ENCODE measurements around the gene KRTAP10-8.
"Not testable (repeated sequence)": the region's sequence is repeated elsewhere in the genome, so short reads cannot be mapped to it uniquely, and the experiment has no call there.

The KRTAP10-8 gene

DNA sequence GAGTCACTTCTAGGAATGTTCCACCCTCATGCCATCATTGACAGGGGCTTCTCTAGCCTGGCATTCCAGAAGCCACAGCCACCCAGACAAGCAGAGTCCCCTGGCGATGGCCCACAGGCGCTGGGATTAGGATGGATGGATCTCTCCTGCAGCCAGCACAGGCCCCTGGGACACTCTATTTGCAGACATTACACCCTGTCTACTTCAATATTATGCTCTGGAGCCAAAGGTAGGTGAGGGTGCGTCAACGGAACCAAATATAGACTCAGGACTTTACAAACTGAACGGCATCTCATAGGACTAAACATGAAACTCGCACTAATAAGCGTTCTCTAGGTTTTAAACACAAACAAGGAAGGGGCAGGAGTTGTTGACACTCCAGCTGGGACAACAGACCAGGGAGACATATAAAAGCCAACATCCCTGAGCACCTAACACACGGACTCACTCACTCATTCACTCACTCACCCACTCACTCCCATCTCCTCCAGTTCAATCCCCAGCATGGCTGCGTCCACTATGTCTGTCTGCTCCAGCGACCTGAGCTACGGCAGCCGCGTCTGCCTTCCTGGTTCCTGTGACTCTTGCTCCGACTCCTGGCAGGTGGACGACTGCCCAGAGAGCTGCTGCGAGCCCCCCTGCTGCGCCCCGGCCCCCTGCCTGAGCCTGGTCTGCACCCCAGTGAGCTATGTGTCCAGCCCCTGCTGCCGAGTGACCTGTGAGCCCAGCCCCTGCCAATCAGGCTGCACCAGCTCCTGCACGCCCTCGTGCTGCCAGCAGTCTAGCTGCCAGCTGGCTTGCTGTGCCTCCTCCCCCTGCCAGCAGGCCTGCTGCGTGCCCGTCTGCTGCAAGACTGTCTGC is 11.5 kb upstream of the KRTAP10-8 start, which contains the start of gene KRTAP10-7:
KRTAP10-7 (plus strand) TSS at position 480 of the 861 bp plus-strand sequence; CDS start at position 505, 25 bp downstream.
- DNase-seq = not testable (repeated sequence)

DNA sequence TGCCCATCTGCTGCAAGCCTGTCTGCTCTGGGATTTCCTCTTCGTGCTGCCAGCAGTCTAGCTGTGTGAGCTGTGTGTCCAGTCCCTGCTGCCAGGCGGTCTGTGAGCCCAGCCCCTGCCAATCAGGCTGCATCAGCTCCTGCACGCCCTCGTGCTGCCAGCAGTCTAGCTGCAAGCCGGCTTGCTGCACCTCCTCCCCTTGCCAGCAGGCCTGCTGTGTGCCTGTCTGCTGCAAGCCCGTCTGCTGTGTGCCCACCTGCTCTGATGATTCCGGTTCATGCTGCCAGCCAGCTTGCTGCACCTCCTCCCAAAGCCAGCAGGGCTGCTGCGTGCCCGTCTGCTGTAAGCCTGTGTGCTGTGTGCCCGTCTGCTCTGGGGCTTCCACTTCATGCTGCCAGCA is 10.8 kb upstream of the KRTAP10-8 start:
- not testable (repeated sequence) for DNase-seq

DNA sequence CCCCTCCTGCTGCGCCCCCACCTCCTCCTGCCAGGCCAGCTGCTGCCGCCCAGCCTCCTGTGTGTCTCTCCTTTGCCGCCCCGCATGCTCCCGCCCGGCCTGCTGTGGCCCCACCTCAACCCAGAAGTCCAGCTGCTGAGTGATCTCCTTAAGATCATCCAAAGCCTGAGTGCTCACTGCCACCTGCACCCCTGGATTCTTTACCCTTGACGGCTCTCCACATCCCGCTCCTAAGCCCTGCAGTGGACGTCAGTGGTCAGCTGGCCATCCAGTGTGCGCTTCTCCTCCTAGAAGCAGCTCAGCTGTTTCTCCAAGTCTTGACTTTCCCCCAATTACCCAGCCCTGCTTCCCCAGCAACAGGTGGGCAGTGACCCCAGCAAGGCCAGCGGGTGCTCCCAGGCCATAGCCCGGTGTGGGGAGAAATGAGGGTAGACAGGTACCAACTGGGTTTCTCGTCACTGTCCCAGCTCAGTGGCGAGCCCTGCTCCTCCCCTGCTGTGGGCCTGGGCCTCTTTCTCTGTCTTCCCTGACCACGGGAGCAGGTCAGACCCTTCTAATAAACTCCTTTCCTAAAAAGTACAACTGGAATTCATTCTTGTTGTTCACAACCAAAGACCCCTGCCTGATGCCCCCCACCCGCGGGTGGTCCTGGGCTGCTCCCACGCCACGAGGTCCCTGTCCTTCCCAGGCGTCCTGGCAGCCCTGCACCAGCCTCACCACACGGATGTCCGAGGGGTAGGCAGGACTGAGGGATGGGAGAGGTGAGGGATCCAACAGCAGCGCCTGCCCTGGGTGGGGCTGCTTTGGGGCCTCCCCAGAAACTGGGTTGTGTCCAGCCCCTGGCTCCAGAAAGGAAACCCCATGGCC is 10.1 kb upstream of the KRTAP10-8 start:
- DNase-seq = no peak

DNA sequence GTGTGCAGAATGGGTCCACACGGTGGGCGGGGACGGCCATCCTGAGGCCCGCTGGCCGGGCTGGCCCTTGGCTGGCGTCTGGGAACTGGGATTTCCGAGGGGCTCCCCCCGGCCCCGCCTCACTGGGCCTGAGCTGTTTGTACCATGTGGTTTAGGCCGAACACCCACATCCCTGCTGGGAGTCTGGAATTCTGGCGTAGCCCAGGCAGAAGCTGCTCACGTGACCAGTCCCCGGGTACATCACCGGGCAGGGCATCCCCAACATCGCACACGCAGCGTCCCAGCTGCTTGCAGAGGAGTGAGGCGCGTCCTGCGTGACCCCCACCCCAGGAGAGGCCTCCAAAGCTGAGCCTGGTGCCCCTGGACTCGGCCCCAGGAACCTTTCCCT is 9.4 kb upstream of the KRTAP10-8 start:
- DNase-seq = no peak

DNA sequence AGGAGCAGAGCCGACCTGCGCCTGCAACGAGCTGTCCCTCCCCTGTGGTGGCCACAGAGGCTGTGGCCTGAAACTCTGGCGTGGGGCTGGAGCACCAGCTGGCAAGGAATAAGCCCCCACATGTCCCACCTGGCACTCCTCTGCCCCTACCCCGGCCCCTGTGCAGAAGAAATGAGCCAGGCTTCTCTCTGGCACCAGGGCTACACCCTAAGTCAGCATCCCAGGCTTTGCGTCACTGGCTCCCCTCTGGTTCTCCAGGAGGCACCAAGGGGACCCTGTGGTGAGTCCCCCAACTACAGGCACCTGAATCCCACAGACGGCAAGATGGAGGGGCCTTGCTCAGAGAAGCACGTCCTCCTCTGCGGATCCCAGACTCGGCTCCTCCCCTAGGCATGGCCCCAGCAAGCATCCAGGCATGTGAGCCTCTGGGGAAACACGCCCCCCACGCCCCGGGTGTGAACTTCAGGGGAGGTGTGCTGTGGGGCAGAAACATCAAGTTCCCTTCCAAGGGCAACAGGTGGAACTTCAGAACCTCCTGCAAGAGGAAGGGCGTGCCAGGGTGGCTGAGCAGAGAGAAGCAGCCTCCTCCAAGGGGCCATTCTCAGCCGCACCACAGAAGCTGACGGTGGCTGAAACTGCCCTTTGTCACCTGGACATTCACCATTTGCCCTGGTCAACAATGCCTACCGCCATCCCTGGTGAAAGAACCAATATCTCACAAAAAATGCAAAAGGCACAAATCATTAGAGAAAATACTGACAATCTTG is 8.6 kb upstream of the KRTAP10-8 start:
- DNase-seq = no peak

DNA sequence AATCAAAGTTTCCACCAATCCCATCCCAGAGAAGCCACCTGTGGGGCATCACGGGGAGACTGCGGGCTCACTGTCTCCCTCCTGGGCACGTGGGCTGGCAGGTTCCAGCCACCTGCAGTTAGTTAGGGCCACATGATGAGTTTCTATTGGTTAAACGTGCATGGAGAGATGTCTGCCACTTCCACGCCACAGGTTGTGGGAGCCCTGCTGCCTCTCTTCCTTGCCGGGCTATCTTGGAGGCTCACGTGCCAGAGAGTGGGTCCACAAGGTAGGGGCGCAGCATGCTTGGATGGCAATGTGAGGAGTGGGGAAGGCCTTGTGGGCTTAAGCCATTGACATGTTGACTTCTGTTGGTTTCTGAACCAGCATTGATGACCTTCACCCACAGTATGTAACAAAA is 8.0 kb upstream of the KRTAP10-8 start:
- no peak for DNase-seq

DNA sequence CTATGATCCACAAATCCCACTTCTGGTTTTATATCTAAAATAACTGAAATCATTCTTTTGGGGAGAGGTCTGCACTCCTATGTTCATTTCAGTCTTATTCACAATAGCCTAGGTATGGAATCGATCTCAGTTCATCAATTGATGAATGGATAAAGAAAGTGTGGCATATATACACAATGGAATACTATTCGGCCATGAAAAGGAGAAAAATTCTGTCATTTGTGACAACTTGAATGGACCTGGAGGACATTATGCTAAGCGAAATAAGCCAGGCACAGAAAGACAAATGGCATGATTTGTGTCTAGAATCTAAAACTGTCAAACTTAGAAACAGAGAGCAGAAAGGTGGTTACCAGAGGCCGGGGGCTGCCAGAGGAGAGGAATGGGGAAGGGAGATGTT is 5.4 kb upstream of the KRTAP10-8 start:
- DNase-seq = no peak

DNA sequence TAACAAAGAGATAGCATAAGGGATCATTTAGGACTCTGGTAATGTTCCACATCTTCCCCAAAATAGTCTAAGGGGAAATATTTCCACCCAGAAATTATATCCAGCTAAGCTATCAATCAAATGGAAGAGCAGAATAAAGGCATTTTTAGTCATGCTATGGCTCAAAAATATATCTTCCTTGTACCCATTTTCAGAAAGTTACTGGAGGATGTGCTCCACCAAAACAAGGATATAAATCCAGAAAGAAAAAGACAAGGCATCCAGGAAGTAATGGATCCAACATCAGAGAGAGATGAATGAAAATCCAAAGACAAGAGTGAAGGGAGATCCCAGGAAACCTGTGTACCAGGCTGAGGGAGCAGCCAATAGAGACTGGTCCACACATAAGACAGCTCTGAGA is 2.7 kb upstream of the KRTAP10-8 start:
- DNase-seq = no peak

DNA sequence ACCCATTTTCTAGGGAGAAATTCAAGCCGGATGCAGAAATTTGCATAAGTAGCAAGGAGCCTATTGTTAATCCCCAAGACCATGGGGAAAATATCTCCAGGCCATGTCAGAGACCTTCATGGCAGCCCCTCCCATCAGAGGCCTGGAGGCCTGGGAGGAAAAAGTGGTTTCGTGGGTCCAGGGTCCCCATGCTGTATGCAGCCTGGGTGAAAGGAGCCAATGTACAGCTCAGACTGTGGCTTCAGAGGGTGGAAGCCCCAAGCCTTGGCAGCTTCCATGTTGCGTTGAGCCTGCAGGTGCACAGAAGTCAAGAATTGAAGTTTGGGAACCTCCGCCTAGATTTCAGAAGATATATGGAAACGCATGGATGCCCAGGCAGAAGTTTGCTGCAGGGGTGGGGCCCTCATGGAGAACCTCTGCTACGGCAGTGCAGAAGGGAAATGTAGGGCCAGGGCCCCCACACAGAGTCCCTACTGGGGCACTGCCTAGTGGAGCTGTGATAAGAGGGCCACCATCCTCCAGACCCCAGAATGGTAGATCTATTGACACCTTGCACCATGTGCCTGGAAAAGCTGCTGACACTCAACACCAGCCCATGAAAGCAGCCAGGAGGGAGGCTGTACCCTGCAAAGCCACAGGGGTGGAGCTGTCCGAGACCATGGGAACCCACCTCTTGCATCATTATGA is 1.6 kb upstream of the KRTAP10-8 start:
- DNase-seq = not testable (repeated sequence)

DNA sequence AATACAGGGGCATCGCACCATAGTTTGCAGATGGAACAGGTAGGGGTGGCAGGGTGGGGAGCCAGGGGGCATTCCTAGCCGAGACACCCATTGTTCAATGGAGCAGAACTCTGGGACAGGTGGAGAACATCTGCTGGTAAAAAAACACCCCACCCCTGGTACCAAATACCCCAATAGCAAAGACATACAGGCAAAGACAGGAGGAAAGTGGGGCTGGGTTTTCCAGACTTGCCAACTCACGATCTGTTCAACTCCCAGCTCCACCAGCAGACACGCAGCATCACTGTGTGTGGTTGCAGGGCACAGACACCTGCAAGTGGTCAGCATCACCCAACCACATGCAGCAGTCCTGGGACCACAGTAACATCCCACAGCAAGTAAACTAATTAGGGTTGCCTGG is 328 bp upstream of the KRTAP10-8 start:
- no peak for DNase-seq

DNA sequence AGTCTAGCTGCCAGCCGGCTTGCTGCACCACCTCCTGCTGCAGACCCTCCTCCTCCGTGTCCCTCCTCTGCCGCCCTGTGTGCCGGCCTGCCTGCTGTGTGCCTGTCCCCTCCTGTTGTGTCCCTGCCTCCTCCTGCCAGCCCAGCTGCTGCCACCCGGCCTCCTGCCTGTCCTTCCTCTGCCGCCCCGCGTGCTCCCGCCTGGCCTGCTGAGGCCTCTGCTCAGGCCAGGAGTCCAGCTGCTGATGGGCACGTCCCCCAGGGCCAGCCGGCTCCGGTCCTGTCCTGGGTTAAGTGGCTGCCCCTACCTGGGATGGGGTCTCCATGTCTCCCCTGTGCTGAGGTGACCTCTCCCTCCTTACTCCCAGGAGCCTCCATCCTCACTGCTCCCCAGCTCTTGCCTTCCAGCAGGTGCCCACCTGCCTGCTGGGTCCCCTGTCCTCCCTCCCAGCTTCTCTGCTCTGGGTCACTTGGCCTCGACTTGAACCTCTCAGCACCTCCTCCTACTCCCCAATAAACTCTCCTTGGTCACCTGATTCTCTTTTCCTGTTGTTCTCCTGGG is 870 bp downstream of the KRTAP10-8 start:
- no peak for DNase-seq

DNA sequence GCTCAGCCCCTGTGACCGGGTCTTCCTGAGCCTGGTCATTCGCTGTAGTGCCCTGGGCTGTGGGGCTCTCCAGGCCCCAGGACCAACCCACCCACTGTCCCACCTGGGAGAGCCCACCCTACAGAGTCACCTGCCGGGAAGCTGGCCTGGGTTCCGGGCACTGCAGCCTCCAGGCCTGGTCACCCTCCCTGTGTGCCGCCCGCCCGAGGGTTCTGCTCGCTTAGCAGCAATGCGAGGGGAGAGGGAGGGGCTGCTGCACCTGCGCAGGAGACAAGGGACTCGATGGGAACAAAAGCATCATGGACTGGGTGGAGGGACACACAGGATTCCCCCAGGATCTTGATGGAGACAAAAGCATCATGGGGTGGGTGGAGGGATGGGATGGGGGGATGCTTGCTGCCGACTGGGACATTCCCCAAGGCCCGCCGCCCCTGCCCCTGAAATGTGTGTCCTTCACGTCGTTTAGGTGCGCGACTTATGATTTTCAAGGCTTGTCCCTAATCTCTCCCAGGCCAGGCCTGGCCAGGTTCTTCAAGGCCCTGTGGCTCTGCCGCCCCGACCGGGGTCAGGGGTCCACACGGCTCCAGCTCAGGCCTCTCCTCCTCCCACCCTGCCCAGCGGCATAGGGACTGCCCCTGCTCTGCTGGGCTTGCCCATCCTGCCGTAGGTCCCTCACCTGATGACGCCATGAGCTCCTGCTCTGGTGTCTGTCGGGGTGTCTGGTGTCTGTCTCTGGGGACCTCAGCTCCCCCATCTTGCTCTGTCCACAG is 1.7 kb downstream of the KRTAP10-8 start:
- DNase-seq = no peak

DNA sequence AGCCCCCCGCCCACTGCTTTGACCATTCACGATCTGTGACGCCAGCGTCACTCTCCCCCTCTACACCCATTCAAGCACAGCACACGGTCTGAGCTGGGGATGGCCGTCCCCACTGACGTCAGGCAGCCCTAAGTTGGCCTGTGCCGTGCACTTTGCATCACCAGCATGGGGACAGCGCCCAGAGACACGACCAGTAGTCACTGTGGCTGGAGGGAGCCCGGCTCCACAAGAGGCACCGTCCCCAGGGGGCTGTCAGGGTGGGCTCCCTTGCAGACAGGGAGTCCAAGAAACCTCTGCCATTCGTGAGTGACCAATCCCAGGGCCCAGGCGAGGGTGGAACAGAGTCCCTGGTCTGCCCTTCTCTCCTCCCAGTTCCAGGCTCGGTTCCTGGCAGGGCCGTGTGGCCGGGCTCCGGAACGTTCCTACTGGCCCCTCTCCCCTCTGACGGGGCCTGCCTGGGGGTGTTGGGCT is 2.3 kb downstream of the KRTAP10-8 start:
- DNase-seq = no peak

DNA sequence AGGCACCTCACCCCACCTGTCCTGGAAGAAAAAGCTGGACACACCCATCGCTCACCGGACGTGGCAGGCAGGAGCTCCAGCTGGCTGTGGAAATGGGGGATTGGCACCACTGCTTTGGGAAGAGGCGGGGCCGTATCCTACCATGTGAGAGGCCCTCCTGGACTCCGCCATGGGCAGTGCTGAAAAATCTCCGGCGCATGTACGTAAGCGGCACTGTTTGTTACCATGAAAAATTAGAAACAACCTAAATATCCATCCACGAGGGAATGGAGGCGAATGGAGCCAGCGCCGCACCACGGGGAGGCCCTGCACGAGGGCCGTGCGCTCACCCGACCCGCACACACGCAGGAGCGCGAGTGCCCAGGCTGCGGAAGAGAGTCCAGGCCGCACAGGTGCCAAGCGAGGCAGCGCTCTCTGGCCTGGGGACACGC is 3.1 kb downstream of the KRTAP10-8 start:
- no peak for DNase-seq

DNA sequence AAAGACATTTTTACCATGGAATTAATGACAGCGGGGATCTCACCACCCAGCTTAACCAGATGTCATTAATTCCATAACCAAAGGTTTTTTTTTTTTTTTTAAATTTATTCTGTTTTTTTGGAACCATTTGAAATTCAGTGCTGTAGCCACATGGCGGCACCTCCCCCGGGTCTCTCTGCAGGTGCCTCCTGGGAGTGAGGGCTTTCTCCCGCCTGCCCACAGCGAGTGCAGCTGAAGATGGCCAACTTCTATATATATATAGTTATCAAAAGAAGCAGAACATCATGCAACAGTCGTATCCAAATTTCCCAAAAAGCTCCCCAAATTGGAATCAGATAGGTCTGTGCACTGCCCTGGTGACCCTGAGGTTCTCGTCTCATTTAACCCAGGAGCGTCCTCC is 3.6 kb downstream of the KRTAP10-8 start:
- DNase-seq = no peak

DNA sequence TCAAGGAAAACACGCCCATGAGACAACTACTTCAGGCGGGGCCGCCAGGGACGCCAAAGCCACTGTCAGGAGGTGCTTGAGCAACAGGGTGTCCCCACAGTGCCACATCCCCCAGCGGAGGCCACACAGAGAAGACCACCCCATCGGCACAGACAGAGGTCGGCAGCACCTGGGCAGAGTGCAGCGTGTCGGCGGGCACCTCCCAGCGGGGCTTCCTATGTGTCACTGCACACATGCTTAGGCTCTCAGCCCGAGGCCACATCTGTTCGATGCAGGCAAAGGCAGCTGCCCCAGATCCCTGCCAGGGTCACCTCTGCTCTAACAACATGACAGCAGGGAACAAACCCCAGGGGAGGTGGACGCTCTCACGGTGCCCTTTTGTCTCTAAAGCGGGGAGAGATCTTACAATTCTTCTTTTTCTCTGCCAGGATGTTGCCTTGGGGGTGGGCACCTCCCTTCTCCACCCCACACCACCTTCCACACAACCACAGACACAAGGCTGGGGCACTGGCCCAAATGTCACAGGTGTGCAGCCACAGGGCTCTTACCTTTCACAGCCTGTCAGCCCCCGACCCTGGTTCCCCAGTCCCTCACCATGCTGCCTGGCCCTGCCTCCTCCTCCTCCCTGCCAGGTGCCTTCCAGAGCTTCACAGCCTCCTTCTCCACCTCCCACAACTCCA is 4.2 kb downstream of the KRTAP10-8 start:
- no peak for DNase-seq

DNA sequence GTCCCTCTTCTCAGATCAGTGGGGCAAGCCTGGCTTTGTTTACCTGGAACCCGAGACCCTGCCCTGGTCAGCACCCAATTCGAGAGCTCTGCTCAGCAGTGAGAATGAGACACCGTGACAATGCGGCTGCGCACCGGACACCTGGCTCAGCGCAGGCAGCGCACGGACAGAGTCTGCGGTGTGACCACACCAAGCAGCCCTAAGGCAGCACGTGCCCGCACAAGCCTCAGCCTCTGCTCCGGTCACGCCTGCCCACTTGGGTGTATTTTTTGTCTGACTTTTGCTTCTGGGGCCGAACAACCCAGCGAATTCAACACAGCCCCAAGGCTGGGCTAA is 4.7 kb downstream of the KRTAP10-8 start:
- no peak for DNase-seq

DNA sequence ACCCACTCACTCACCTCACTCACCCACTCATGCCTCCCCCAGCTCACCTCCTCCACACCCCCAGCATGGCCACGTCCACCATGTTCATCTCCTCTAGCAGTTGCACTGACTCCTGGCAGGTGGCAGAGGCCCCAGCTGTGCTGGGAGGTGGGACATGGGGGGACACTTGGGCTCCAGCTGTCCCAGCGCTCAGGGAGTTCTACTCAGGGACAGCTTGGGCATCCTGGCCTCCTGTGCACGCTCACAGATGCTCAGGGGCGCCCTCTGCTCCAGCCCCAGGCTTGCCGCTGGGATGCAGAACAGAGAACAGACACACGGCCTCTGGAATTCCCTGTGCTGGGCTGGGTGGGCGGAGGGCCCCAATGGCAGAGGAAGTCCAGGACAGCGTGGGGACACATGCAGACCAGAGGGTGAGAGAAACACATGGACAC is 5.2 kb downstream of the KRTAP10-8 start:
- no peak for DNase-seq

DNA sequence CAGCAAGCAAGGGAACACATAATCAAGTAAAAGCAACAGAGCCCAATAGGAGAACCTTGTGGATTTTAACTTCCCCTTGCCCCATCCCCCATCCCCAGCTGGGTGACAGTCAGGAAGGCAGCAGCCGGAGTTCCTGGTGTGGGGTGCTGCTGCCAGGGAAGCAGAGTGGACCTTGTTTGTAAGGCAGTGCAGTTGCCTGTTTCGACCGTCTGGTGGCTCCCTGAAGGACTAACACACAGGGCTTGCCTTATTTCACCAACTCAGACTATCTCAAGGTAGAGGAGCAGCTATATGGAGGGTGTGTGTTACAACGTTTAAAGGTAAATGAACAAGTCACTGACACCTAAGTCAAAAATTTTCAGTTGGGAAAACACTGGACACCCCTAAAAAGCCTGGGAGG is 6.6 kb downstream of the KRTAP10-8 start:
- no peak for DNase-seq

DNA sequence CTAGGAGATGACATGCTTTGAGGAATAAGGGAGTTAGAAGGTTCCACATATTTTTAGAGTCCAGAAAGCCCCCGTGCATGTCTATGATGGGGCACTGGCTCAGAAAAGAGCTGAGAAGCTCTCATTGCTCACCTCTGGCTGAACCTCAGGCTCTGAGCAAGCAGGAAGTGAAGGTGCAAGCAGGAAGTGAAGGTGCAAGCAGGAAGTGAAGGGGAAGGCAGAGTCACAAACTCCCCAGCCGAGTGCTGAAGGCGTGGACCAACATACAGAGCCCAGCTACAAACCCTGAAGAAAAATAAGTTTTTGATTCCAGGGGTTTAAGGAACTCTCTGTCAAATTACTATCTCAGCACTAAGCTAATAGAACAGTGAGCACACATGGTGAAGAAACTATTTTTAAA is 7.0 kb downstream of the KRTAP10-8 start:
- DNase-seq = no peak

DNA sequence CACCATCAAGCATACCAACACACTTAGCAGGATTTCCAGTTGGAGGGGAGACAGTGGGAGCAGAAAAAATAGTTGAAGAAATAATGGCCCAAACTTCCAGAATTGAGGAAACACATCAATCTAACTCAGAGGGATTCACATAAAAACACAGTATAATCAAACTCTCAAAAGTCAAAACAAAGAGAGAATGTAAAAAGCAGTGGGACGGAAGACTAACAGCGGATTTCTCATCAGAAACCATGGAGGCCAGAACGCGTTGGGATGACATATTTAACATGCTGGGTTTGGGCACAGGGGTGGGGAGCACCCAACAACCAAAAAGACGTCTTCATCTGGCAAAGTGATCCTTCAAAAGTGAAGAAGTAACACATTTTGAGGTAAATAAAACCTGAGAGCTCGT is 8.0 kb downstream of the KRTAP10-8 start:
- no peak for DNase-seq

Measured in cortex of kidney (tissue), 1 donor.